Endodermal cell (in vitro differentiated cells): ENCODE results near the gene NUDT16L1. TPM values are rescaled to one million over a fixed set of nuclear protein-coding genes. Genes with fewer than 3 reads are reported as not detected.
A peak's percentile ranks its signal among the peaks of the same experiment; 100 is the strongest.

Experiments used
- DNase-seq: peaks from one replicate; pipeline ENCODE4 v3.0.0-alpha.2; 2017
- H3K27ac ChIP-seq: 2 replicates; pipeline ENCODE4 v1.5.1; 2013; ENCODE audit warnings: mild to moderate bottlenecking, low read depth, low read length, moderate library complexity
- H3K27me3 ChIP-seq: 2 replicates; pipeline ENCODE4 v1.6.1; 2013; ENCODE audit warnings: mild to moderate bottlenecking, low read length, moderate library complexity; ENCODE audit not compliant: insufficient read depth, control insufficient read depth, poor library complexity, severe bottlenecking
- H3K36me3 ChIP-seq: 2 replicates; pipeline ENCODE4 v1.7.0; 2013; ENCODE audit warnings: mild to moderate bottlenecking, low read length, moderate library complexity; ENCODE audit not compliant: control insufficient read depth, insufficient read depth
- H3K4me1 ChIP-seq: one replicate; pipeline ENCODE4 v1.7.0; 2013; ENCODE audit warnings: low read length; ENCODE audit not compliant: control insufficient read depth, insufficient read depth
- H3K4me3 ChIP-seq: 2 replicates; pipeline ENCODE4 v1.5.1; 2013; ENCODE audit warnings: mild to moderate bottlenecking, low read length, moderate library complexity
- H3K9ac ChIP-seq: 2 replicates; pipeline ENCODE4 v1.6.1; 2013; ENCODE audit warnings: mild to moderate bottlenecking, low read length, moderate library complexity; ENCODE audit not compliant: poor library complexity, severe bottlenecking; ENCODE audit errors: extremely low read depth
- H3K9me3 ChIP-seq: 2 replicates; pipeline ENCODE4 v1.6.1; 2013; ENCODE audit warnings: mild to moderate bottlenecking, low read length, moderate library complexity; ENCODE audit not compliant: control insufficient read depth
- H3K27ac Mint-ChIP-seq: 2 replicates; pipeline ENCODE4 v1.8.0; 2020; ENCODE audit warnings: mixed read lengths
- H3K27me3 Mint-ChIP-seq: 2 replicates; pipeline ENCODE4 v1.8.0; 2021; ENCODE audit warnings: mild to moderate bottlenecking, mixed read lengths; ENCODE audit not compliant: insufficient read depth
- H3K36me3 Mint-ChIP-seq: 2 replicates; pipeline ENCODE4 v1.8.0; 2020; ENCODE audit warnings: low read depth, mixed read lengths
- H3K4me1 Mint-ChIP-seq: 2 replicates; pipeline ENCODE4 v1.8.0; 2020; ENCODE audit warnings: mixed read lengths
- H3K4me3 Mint-ChIP-seq: 2 replicates; pipeline ENCODE4 v1.8.0; 2020; ENCODE audit warnings: mild to moderate bottlenecking, moderate library complexity, mixed read lengths
- H3K9me3 Mint-ChIP-seq: 2 replicates; pipeline ENCODE4 v1.8.0; 2020; ENCODE audit warnings: mild to moderate bottlenecking, mixed read lengths
- CTCF ChIP-seq: fragments of 200-600 bp; sonication (generic); conservative IDR thresholded peaks from 2 replicates; pipeline ENCODE4 v1.5.0; 2021; ENCODE audit warnings: antibody characterized with exemption, mild to moderate bottlenecking
- WGBS, 2 experiments: methylation state at CpG; one replicate each; pipeline versions ENCODE4 v1.1.5 to v1.1.7; 2013; ENCODE audit warnings: missing lambda C conversion rate in 2 of 2, mixed read lengths in 1 of 2; ENCODE audit not compliant: insufficient coverage in 1 of 2, insufficient read length in 1 of 2; 5-methylcytosine and 5-hydroxymethylcytosine counted together
- microRNA-seq: library from miRNA; unstranded; fragments of <30 nt; microRNA quantifications from one replicate; pipeline ENCODE4 v1.2.0, GENCODE V29; 2020; ENCODE audit warnings: borderline microRNAs expressed
- total RNA-seq, 2 donors: library from RNA; stranded (reverse); fragmentation: NEBNext Ultra II Directional in 1 of 2; extraction: Animal tissue kit (Norgen Biotek cat#: 25700) in 1 of 2; gene quantifications; 2 replicates in 1 of 2; 3 replicates in 1 of 2; pipeline ENCODE4 v1.2.1, GENCODE V29; 2021

Gene NUDT16L1
- total RNA-seq, 2 donors from 2014 or later, result 38.6 to 40.7 TPM

GRCh38 chr16:4744555-4745273 is 51.4 kb downstream of the NUDT16L1 start:
- no peak overlapping the region for H3K27ac Mint-ChIP-seq
- H3K4me1 ChIP-seq, result no peaks in the 10 kb centered on the region
- no peak overlapping the region for H3K4me3 Mint-ChIP-seq
- DNase-seq, result no peak
- no peaks in the 10 kb centered on the region for H3K27me3 ChIP-seq
- peaks cover 2% of the 10 kb centered on the region for H3K36me3 Mint-ChIP-seq
- TF ChIP-seq CTCF, result no peak
- no peaks in the 10 kb centered on the region for H3K9me3 ChIP-seq
- no peak overlapping the region for H3K4me3 ChIP-seq
- no peaks in the 10 kb centered on the region for H3K9me3 Mint-ChIP-seq
- 79 to 84% methylated on average over 7 to 11 of the region's 13 CpGs for WGBS, 2 experiments
- H3K27ac ChIP-seq, result no peak overlapping the region
- no peaks in the 10 kb centered on the region for H3K36me3 ChIP-seq
- no peak overlapping the region for H3K9ac ChIP-seq
- H3K27me3 Mint-ChIP-seq, result peaks cover 1% of the 10 kb centered on the region
- H3K4me1 Mint-ChIP-seq, result no peaks in the 10 kb centered on the region

GRCh38 chr16:4745274-4745569 is 51.9 kb downstream of the NUDT16L1 start:
- Histone ChIP-seq H3K4me3 (no peak overlapping the region), H3K9me3 (no peaks in the 10 kb centered on the region), H3K27ac (no peak overlapping the region), H3K9ac (no peak overlapping the region), H3K27me3 (no peaks in the 10 kb centered on the region), H3K36me3 (no peaks in the 10 kb centered on the region), H3K4me1 (no peaks in the 10 kb centered on the region)
- H3K27me3 Mint-ChIP-seq, result peaks cover 1% of the 10 kb centered on the region
- H3K4me3 Mint-ChIP-seq, result no peak overlapping the region
- TF ChIP-seq CTCF, result no peak
- no peak overlapping the region for H3K27ac Mint-ChIP-seq
- DNase-seq, result peak; percentile 69
- peaks cover 2% of the 10 kb centered on the region for H3K36me3 Mint-ChIP-seq
- H3K9me3 Mint-ChIP-seq, result no peaks in the 10 kb centered on the region
- H3K4me1 Mint-ChIP-seq, result no peaks in the 10 kb centered on the region
- WGBS, 2 experiments, result 94% methylated on average over 3 of the region's 3 CpGs; no CpG with 5 or more reads in 1 of the 2 experiments

Small RNA genes within 50 kb of the gene (microRNA-seq; reads per million reads assigned to microRNA genes)
- not detected for gene MIR6769A

Other genes starting within 250 kb of the NUDT16L1 start
- 10 to 100 TPM; 56.9 to 75.2 TPM for gene NMRAL1, start 218.9 kb upstream of the NUDT16L1 start, total RNA-seq
- 10 to 100 TPM; 26.3 to 27.7 TPM for gene HMOX2, start 217.2 kb upstream of the NUDT16L1 start, total RNA-seq
- gene CDIP1, start 154.8 kb upstream of the NUDT16L1 start, total RNA-seq, result 10 to 100 TPM; 41.8 to 64.4 TPM
- gene C16orf96, start 137.2 kb upstream of the NUDT16L1 start, total RNA-seq, result 1 to 10 TPM; 1.5 to 1.6 TPM
- gene UBALD1, start 78.7 kb upstream of the NUDT16L1 start, total RNA-seq, result 10 to 100 TPM; 46.8 to 49.6 TPM
- gene MGRN1, start 68.7 kb upstream of the NUDT16L1 start, total RNA-seq, result 10 to 100 TPM; 66.9 to 71.4 TPM
- 10 to 100 TPM; 32.4 to 41.0 TPM for gene ANKS3, start 40.7 kb downstream of the NUDT16L1 start, total RNA-seq
- under 1 TPM; 0.35 to 0.64 TPM for gene DNAAF8, start 41.0 kb downstream of the NUDT16L1 start, total RNA-seq
- 10 to 100 TPM; 17.2 to 21.6 TPM for gene ZNF500, start 73.6 kb downstream of the NUDT16L1 start, total RNA-seq
- under 1 TPM; 0.40 to 0.73 TPM for gene SEPTIN12, start 94.8 kb downstream of the NUDT16L1 start, total RNA-seq
- gene SMIM22, start 101.8 kb downstream of the NUDT16L1 start, total RNA-seq, result not detected
- 10 to 100 TPM; 46.2 to 49.0 TPM for gene ROGDI, start 109.1 kb downstream of the NUDT16L1 start, total RNA-seq
- gene GLYR1, start 153.7 kb downstream of the NUDT16L1 start, total RNA-seq, result 100 to 1,000 TPM in 1 of 2 donors, 10 to 100 TPM in 1; 99.3 to 108 TPM
- gene UBN1, start 153.9 kb downstream of the NUDT16L1 start, total RNA-seq, result 10 to 100 TPM; 36.8 to 46.7 TPM
- 10 to 100 TPM; 37.8 to 48.5 TPM for gene PPL, start 243.6 kb downstream of the NUDT16L1 start, total RNA-seq